Hepatic stellate cell (primary cell): ENCODE data around the gene ABHD13.
"Not testable (repeated sequence)": the region's sequence is repeated elsewhere in the genome, so short reads cannot be mapped to it uniquely, and the experiment has no call there.

ENCODE experiments used
- DNase-seq: peaks from one replicate; pipeline ENCODE4 v3.0.0; 2011; ENCODE audit warnings: low spot score

The ABHD13 gene

DNA sequence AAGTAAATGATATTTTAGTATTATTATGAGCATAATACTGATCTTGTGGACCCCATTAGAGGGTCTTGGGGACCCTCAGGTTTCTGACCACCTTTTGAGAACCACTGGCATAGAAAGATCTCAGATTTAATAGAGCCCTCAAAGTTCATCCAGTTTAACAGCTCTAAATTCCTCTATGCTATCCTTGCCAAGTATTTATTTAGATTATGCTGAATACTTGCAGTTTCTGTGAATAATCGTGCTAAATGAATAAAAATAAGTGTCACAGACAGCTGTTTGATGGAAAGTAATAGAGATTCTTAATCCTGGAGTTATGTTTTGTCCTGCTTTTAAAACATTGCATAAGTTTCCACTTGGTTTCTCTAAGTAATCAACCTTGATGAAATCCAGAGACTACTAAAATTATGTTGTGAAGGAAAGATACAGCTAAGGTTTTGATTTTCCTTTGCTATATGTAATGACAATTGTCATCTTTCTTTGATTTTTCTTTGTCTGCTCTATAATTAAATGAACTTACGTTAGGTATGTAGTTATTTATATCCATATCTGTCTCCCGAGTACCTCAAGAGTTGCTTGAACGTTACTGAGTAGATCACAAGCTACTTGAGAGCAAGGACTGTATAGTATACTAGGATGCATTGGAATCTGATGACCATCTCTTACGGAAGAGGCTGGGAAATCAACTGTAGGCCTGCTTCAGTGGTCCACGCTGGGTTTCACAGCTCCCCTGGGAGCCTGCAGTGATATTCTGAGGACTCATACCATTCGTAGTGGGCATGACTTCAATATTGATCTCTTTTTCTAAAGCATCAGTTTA lies 5.7 kb downstream of the ABHD13 start:
- DNase-seq, result no peak

DNA sequence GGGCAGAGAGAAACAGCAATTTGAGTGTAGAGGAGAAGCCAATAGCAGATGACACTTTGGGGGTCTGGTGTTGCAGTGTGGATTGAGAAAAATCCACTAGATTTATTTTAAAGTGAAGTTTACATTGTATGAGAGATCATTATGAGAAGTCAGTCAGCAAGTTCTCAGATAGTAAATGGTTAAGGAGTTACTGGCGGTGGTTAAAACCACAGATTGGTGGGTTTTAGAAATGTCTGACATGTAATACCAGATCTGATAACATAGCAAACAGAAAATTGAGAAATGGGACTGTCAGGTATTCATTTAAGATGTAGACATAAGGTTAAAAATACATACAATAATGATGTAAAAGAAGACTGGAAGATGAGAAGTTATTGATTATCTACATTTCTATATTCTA lies 7.2 kb downstream of the ABHD13 start:
- no peak for DNase-seq

- no peak for DNase-seq
These were observed 8.0 kb downstream of the ABHD13 start for GRCh38 chr13:108226184-108226583.

- no peak for DNase-seq
These were observed 9.6 kb downstream of the ABHD13 start for GRCh38 chr13:108227651-108228272.

DNA sequence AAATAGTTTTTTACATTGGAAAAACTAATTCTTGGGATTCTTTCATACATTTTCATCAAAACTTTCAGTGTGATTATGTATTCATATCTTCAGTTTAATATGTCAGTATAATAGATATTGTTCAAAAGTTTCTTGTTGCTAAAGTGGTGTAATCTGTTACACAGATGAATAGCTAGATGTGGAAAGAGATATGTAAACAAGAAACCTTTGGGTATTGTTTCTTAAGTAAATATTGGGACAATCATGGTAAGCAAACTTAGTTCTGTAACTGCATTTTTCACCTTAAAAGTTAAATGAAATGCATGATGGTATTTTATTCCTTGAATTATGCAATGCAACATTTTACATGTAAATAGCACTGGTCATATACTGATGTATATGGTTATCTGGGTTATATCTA lies 12.2 kb downstream of the ABHD13 start:
- no peak for DNase-seq

DNA sequence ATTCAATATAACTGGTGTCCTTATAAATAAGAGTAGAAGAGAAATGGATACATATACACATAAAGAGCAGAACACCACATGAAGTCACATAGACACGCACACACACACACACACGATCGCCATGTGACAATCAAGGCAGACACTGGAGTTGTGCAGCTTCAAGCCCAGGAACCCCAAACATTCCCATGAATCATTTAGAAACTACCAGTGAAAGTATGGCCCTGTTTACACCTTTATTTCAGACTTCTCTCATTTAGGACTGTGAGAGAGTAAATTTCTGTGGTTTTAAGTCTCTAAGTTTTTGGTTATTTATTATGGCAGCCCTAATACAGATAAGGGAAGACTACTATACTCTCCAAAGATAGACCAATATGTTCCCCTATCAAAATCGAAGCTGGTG lies 31.0 kb downstream of the ABHD13 start:
- no peak for DNase-seq

GRCh38 chr13:108257248-108257647 lies 39.1 kb downstream of the ABHD13 start:
- no peak for DNase-seq

- no peak for DNase-seq
These were observed 45.6 kb downstream of the ABHD13 start for GRCh38 chr13:108263621-108264355.

DNA sequence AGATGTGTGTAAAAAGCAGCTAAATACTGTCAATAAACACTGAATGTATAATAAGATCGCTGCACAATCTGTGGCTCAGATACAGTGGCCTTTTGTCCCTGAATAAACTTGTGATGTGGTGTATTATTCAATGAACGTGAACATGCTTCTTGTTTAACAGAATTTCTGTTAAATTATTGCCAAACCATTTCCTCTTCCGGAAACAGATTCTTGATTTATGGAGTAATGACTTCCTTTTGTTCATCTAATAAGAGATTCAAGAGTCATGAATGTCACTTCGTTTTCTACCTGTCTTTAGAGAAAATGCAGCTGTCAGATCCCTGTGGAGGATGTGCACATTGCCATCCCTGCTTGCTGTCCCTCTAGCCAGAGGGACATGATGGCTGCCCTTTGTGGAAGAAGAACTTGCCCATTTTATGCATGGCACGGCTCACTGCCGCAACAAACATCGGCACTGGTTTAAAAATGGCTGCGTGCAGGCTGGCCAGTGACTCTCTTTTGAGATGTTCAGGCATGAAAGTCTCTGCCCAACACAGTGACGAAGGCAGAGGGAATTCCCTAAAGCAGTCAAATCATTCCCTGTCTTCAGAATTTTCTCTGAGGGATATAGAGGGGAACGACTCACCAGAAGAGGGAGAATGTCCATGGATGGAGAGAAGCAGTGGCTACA lies 48.3 kb downstream of the ABHD13 start:
- no peak for DNase-seq

DNA sequence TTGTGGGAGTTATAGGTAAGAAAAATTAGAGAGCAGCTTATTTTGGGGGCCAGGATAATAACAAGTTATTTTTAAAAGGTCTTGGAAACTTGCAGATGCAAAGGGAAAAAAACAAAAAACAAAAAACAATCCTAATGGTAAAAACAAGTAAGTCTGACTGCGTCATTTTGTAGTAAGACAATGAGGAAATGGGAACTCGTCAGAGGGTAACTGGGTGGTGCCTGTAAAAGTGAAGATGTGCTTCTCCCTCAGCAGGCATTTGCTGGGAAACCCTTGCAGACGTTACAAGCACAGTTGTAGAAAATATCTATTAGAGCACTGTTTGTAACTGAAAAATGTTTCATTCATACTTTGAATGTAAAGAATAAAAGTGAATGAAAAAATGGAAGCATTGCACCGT lies 49.2 kb downstream of the ABHD13 start:
- DNase-seq, result no peak

DNA sequence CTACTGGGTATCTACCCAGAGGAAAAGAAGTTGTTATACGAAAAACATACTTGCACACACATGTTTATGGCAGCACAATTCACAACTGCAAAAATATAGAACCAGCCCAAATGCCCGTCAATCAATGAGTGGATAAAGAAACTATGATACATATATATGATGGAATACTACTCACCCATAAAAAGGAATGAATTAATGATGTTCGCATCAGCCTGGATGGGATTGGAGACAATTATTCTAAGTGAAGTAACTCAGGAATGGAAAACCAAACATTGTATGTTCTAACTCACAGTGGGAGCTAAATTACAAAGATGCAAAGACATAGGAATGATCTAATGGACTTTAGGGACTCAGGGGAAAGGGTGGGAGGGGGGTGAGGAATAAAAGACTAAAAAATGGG lies 49.7 kb downstream of the ABHD13 start:
- not testable (repeated sequence) for DNase-seq

GRCh38 chr13:108268466-108269112 lies 50.4 kb downstream of the ABHD13 start:
- no peak for DNase-seq

- peak; percentile 16 for DNase-seq
These were observed 51.6 kb downstream of the ABHD13 start, which contains the start of gene TNFSF13B for GRCh38 chr13:108269601-108270328. Gene TNFSF13B (plus strand): TSS chr13:108269718. CDS start chr13:108269896, 178 bp downstream.

DNA sequence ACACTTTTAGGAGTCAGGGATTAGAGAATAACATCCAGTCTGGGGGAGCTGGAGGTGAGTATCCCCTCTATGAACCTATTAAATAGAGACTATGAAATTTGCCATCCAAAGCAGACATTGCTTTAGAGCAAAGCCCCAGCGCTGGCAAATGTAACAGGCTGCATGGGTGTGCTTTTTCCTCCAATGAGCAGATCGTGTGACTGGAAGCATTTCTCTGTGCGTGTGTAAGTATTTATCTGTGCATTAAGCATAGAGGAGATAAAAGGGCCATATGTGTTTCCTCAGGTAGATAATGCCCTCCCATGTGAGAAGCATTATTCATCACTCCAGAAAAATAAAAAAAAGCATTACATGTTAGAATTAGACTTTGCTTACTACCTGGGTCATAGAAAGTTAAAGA lies 52.2 kb downstream of the ABHD13 start:
- DNase-seq, result peak; percentile 3

GRCh38 chr13:108272333-108272732 lies 54.1 kb downstream of the ABHD13 start:
- DNase-seq, result peak; percentile 3

GRCh38 chr13:108273429-108274118 lies 55.4 kb downstream of the ABHD13 start:
- no peak for DNase-seq

DNA sequence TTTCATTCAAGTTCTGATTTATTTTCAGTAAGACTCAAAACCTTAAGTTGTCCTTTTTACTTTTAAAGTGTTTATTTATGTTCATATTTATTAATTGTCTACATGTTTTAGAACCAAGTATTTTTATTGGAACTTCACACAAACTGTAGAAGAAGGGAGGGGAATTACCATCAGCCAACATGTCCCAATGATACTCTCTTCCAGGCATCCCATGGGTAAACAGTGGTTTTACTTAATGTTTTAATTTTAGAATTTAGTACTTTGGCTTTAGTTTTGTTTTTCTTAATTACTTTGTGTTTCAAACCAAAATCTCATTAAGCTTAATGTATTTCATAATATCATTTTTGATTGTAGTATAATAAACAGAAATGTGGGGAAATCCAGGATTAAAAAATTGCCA lies 56.5 kb downstream of the ABHD13 start:
- DNase-seq, result no peak

DNA sequence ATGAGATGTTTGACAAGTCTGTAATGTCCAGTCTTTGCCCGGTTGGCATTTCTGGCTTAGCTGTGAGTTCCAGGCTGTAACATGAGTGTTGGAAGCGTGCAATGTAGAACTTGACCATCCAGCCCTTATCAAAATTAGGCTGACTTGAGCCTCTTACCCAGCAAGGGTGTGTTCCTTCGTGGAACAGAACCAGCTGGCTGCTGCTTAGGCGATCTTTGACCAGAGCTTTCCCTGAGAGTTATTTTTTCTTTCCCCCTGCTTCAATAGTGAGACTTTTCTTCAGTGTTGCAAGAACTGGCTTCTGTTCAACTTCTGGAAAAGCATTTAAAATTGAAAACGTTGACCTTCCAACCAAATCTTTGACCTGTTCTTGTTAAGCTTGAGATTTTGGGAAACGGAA lies 57.9 kb downstream of the ABHD13 start:
- no peak for DNase-seq

DNA sequence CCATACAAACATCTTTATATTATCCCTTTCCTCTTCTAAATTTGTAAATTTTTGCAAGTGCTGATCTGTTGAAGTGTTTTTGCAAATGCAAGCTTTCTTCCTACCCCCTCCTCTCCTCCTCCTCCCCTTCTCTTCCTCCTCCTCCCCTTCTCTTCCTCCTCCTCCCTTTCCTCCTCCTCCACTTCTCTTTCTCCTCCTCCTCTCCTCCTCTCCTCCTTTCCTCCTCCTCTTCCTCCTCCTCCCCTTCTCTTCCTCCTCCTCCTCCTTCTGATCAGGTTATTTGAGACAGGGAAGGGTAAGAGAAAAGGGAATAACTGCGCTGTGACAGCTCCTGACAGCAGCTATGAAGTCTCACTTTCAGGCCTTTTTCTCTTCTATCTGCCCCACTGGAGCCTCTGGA lies 60.3 kb downstream of the ABHD13 start:
- no peak for DNase-seq

- DNase-seq, result no peak
These were observed 63.7 kb downstream of the ABHD13 start for GRCh38 chr13:108281901-108282300.

DNA sequence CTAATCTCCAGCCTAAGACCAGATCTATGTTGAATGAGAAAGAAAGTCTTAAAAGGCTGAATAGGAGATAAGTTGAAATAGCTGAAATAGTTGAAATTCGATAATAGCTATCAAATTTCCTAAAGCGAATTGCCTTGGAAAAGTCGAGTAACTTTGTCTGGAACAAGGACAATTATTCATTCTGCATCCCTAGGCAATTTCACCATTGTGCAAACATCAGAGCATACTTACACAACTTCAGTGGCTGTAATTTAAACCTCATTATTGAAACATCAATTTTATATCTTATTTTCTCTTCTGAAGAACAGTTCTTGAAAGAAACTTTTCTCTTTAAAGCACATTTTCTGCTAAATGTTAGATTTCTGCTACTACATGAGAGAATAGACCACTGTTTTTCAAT lies 64.9 kb downstream of the ABHD13 start:
- DNase-seq, result no peak
